CD14-positive monocyte (primary cell): ENCODE measurements around the gene LARP1. TPM values are rescaled to one million over a fixed set of nuclear protein-coding genes. Genes with fewer than 3 reads are reported as not detected.

Source experiments
- DNase-seq, 3 donors: peaks; one replicate each; pipeline ENCODE4 v3.0.0-alpha.2; 2011 to 2022
- H2AFZ ChIP-seq: 2 replicates; pipeline ENCODE4 v1.6.0; 2012; ENCODE audit warnings: mild to moderate bottlenecking, low read depth, low read length, inconsistent platforms; ENCODE audit not compliant: insufficient read depth, poor library complexity, severe bottlenecking
- H3K27ac ChIP-seq, 2 donors: 1 replicate in 1 of 2; 2 replicates in 1 of 2; pipeline ENCODE4 v1.5.1; 2012 to 2013; ENCODE audit warnings: low read length in 2 of 2, control low read depth in 1 of 2, inconsistent platforms in 1 of 2, low read depth in 1 of 2, mild to moderate bottlenecking in 1 of 2
- H3K27me3 ChIP-seq, 2 donors: one replicate each; pipeline versions ENCODE4 v1.6.0 to v1.6.1; 2011 to 2013; ENCODE audit warnings: low read length in 2 of 2; ENCODE audit not compliant: control insufficient read depth in 2 of 2, insufficient read depth in 2 of 2
- H3K36me3 ChIP-seq, 2 donors: replicated peaks in 1 of 2; 1 replicate in 1 of 2; 2 replicates in 1 of 2; pipeline versions ENCODE4 v1.5.1 to v1.6.1; 2012 to 2013; ENCODE audit warnings: low read length in 2 of 2, control low read depth in 1 of 2, inconsistent platforms in 1 of 2, mild to moderate bottlenecking in 1 of 2; ENCODE audit not compliant: insufficient read depth in 2 of 2, control insufficient read depth in 1 of 2
- H3K4me1 ChIP-seq, 2 donors: 1 replicate in 1 of 2; 2 replicates in 1 of 2; pipeline versions ENCODE4 v1.5.1 to v1.6.1; 2012 to 2013; ENCODE audit warnings: low read length in 2 of 2, control low read depth in 1 of 2, inconsistent platforms in 1 of 2, mild to moderate bottlenecking in 1 of 2, moderate library complexity in 1 of 2; ENCODE audit not compliant: insufficient read depth in 2 of 2, control insufficient read depth in 1 of 2
- H3K4me2 ChIP-seq: replicated peaks from 2 replicates; pipeline ENCODE3; 2012; ENCODE audit warnings: low read length, moderate library complexity, mild to moderate bottlenecking; ENCODE audit not compliant: poor library complexity, severe bottlenecking; ENCODE audit errors: extremely low read depth
- H3K4me3 ChIP-seq, 3 experiments: fragments of 200-600 bp in 1 of 3; sonication (generic) in 1 of 3; replicated peaks in 1 of 3; 1 replicate in 2 of 3; 2 replicates in 1 of 3; pipeline ENCODE4 v1.5.1; 2011 to 2013; ENCODE audit warnings: low read length in 3 of 3, mild to moderate bottlenecking in 3 of 3, control low read depth in 2 of 3, low read depth in 2 of 3, inconsistent platforms in 1 of 3, moderate library complexity in 1 of 3
- H3K79me2 ChIP-seq: 2 replicates; pipeline ENCODE4 v1.6.0; 2012; ENCODE audit warnings: mild to moderate bottlenecking, control low read depth, inconsistent platforms, low read length, moderate library complexity; ENCODE audit not compliant: insufficient read depth
- H3K9ac ChIP-seq: 2 replicates; pipeline ENCODE4 v1.6.0; 2017; ENCODE audit warnings: low read length, mild to moderate bottlenecking; ENCODE audit not compliant: insufficient read depth, poor library complexity, severe bottlenecking
- H3K9me3 ChIP-seq, 2 donors: replicated peaks in 1 of 2; 1 replicate in 1 of 2; 2 replicates in 1 of 2; pipeline versions ENCODE4 v1.5.1 to v1.6.1; 2012 to 2013; ENCODE audit warnings: low read length in 2 of 2, control low read depth in 1 of 2; ENCODE audit not compliant: control insufficient read depth in 1 of 2, insufficient read depth in 1 of 2
- H4K20me1 ChIP-seq: 2 replicates; pipeline ENCODE4 v1.6.0; 2012; ENCODE audit warnings: mild to moderate bottlenecking, low read length, control low read depth, moderate library complexity; ENCODE audit not compliant: insufficient read depth
- H3K27ac Mint-ChIP-seq, 7 donors: one replicate each; pipeline ENCODE4 v1.8.0; 2020; ENCODE audit warnings: mild to moderate bottlenecking in 7 of 7, mixed read lengths in 7 of 7, moderate library complexity in 6 of 7, inconsistent platforms in 2 of 7
- H3K27me3 Mint-ChIP-seq, 3 donors: one replicate each; pipeline ENCODE4 v1.8.0; 2021 to 2022; ENCODE audit warnings: low read depth in 3 of 3, mild to moderate bottlenecking in 3 of 3, mixed read lengths in 3 of 3, moderate library complexity in 3 of 3, inconsistent platforms in 1 of 3
- H3K36me3 Mint-ChIP-seq, 2 donors: one replicate each; pipeline ENCODE4 v1.8.0; 2020; ENCODE audit warnings: mixed read lengths in 2 of 2, inconsistent platforms in 1 of 2, mild to moderate bottlenecking in 1 of 2
- H3K4me1 Mint-ChIP-seq: one replicate; pipeline ENCODE4 v1.8.0; 2020; ENCODE audit warnings: mild to moderate bottlenecking, mixed read lengths
- H3K4me3 Mint-ChIP-seq, 2 donors: one replicate each; pipeline ENCODE4 v1.8.0; 2020; ENCODE audit warnings: mild to moderate bottlenecking in 2 of 2, mixed read lengths in 2 of 2, moderate library complexity in 1 of 2
- H3K9me3 Mint-ChIP-seq, 7 donors: one replicate each; pipeline ENCODE4 v1.8.0; 2020 to 2022; ENCODE audit warnings: mixed read lengths in 7 of 7, mild to moderate bottlenecking in 6 of 7, moderate library complexity in 6 of 7, inconsistent platforms in 2 of 7
- WGBS: methylation state at CpG from one replicate; pipeline ENCODE4 v1.1.5; 2013; ENCODE audit warnings: missing lambda C conversion rate; ENCODE audit not compliant: insufficient coverage; 5-methylcytosine and 5-hydroxymethylcytosine counted together
- intact Hi-C, 2 donors: fragments of 100-400 bp; cut with micrococcal nuclease; formaldehyde crosslinking; loops; one replicate each; pipeline versions ENCODE4 v1.15.0 to v1.15.1; 2023
- polyA plus RNA-seq, 3 donors: library from polyadenylated mRNA; depleted of rRNA in 1 of 3; unstranded in 2 of 3; stranded (reverse) in 1 of 3; fragments of 300-500 nt in 2 of 3; fragments of >200 nt in 1 of 3; fragmentation: Illumina TruSeq in 2 of 3; gene quantifications; 1 replicate in 2 of 3; 2 replicates in 1 of 3; pipeline ENCODE4 v1.2.3, GENCODE V29; 2012 to 2021
- TF ChIP-seq, protein P1 (sequence below): fragments of 200-600 bp; IDR thresholded peaks from one replicate; pipeline ENCODE4 v1.8.0; 2022; ENCODE audit warnings: antibody characterized with exemption, mild to moderate bottlenecking

Gene LARP1
- polyA plus RNA-seq, 3 donors, result 4.7 to 55.0 (median 5.8) TPM

DNA sequence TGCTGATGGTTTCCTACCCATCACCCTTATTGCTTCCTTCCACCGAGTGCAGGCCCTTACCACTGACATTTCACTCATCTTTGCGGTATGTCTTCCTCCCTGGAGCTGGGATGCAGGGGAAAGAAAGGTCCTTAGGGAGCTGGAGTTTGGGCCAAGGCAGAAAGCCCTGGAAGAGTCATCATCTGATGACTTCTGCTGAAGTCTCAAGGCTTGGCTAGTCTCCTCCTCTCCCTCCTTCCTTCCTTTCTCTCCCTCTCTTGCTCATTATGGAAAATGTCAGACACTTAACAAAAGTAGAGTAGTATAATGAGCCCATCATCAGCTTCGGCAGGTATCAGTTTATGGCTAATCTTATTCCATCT lies 40.0 kb downstream of the LARP1 start:
- H3K36me3 Mint-ChIP-seq, result peaks cover 82 to 90% of the 10 kb centered on the region in 2 donors

DNA sequence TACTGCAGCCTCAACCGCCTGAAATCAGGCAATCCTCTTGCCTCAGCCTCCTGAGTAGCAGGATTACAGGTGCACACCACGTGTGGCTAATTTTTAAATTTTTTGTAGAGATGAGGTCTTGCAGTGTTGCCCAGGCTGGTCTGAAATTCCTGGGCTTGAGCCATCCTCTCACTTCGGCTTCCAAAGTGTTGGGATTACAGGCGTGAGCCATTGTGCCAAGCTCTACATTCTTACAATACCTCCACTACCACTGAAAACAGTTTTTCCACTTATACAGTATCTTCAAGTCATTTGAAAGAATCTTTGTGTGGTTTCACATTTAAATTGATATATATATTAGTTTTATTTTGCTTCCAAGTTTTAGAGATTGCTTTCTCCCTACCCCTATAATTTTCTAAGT lies 42.6 kb downstream of the LARP1 start:
- Histone ChIP-seq H3K9me3 (no peaks in the 10 kb centered on the region), H3K27ac (no peak overlapping the region), H3K4me3 (no peak overlapping the region), H4K20me1 (peaks cover 24% of the 10 kb centered on the region), H3K79me2 (no peaks in the 10 kb centered on the region), H3K4me2 (no peak overlapping the region), H3K9ac (no peak overlapping the region), H3K4me1 (no peaks in the 10 kb centered on the region), H2AFZ (no peak overlapping the region), H3K36me3 (peaks cover 80 to 95% of the 10 kb centered on the region in 2 donors), H3K27me3 (no peaks in the 10 kb centered on the region)
- H3K36me3 Mint-ChIP-seq, result peaks cover 84 to 91% of the 10 kb centered on the region in 2 donors
- intact Hi-C loops, result no loop called here
- no peak overlapping the region for H3K4me3 Mint-ChIP-seq
- TF ChIP-seq, protein P1, sequence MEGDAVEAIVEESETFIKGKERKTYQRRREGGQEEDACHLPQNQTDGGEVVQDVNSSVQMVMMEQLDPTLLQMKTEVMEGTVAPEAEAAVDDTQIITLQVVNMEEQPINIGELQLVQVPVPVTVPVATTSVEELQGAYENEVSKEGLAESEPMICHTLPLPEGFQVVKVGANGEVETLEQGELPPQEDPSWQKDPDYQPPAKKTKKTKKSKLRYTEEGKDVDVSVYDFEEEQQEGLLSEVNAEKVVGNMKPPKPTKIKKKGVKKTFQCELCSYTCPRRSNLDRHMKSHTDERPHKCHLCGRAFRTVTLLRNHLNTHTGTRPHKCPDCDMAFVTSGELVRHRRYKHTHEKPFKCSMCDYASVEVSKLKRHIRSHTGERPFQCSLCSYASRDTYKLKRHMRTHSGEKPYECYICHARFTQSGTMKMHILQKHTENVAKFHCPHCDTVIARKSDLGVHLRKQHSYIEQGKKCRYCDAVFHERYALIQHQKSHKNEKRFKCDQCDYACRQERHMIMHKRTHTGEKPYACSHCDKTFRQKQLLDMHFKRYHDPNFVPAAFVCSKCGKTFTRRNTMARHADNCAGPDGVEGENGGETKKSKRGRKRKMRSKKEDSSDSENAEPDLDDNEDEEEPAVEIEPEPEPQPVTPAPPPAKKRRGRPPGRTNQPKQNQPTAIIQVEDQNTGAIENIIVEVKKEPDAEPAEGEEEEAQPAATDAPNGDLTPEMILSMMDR, result no peak
- H3K27me3 Mint-ChIP-seq, result no peaks in the 10 kb centered on the region
- no peak for DNase-seq
- WGBS, result 93% methylated on average over 3 of the region's 4 CpGs
- no peak overlapping the region for H3K27ac Mint-ChIP-seq
- no peaks in the 10 kb centered on the region for H3K4me1 Mint-ChIP-seq
- no peaks in the 10 kb centered on the region for H3K9me3 Mint-ChIP-seq

More for the DNA sequence above, 40.0 kb downstream of the LARP1 start:
- Mint-ChIP-seq H3K27me3 (peaks cover 0 to 1% (median 0%) of the 10 kb centered on the region in 3 donors), H3K9me3 (no peaks in the 10 kb centered on the region), H3K4me1 (no peaks in the 10 kb centered on the region), H3K27ac (peak overlapping the region in 4 of 7 donors; percentile 17 to 77 (median 57)), H3K4me3 (no peak overlapping the region)
- no peak overlapping the region for H3K27ac ChIP-seq
- no peak overlapping the region for H2AFZ ChIP-seq
- H3K9ac ChIP-seq, result no peak overlapping the region
- no peak overlapping the region for H3K4me3 ChIP-seq
- no peak overlapping the region for H3K4me2 ChIP-seq
- no CpG with 5 or more reads among the region's 3 CpGs for WGBS
- TF ChIP-seq, protein P1, result no peak
- H3K4me1 ChIP-seq, result no peaks in the 10 kb centered on the region
- peaks cover 14% of the 10 kb centered on the region for H3K79me2 ChIP-seq
- no peaks in the 10 kb centered on the region for H3K9me3 ChIP-seq
- H3K27me3 ChIP-seq, result no peaks in the 10 kb centered on the region
- DNase-seq, result no peak
- intact Hi-C loops, result no loop called here
- peaks cover 76 to 95% of the 10 kb centered on the region in 2 donors for H3K36me3 ChIP-seq
- peaks cover 45% of the 10 kb centered on the region for H4K20me1 ChIP-seq
